HT1080 (cell line): ENCODE data around the gene CAPZB. TPM values are rescaled to one million over a fixed set of nuclear protein-coding genes. Genes with fewer than 3 reads are reported as not detected.

Experiments
- DNase-seq: peaks from one replicate; pipeline ENCODE4 v3.0.0-alpha.2; 2015; ENCODE audit warnings: low read depth
- total RNA-seq: library from RNA; depleted of rRNA; stranded (reverse); fragments of >200 nt; shearing (Covaris generic); gene quantifications from 2 replicates; pipeline ENCODE4 v1.2.3, GENCODE V29; 2014

CAPZB gene
- total RNA-seq, 1 experiment from 2014 or later, result 166 TPM

DNA sequence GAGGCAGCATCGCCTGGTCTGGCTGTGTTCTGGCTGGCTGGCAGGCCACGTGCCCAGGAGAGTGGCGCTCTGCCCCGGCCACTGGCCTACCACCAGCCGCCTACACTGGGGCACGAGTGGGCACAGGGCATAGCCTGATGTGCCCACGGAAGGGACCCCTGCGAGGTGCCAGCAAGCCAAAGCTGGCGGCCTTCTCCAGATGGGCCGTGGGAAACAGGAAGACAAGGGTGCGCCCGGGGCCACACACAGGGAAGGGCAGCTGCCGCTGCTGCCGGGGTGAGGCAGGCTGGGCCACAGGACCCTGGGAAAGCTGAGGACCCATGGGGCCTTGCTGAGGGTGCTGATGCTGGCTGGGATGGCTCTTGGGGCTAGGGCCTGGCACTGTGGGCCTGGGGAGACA is 132.5 kb downstream of the CAPZB start:
- DNase-seq, result no peak

DNA sequence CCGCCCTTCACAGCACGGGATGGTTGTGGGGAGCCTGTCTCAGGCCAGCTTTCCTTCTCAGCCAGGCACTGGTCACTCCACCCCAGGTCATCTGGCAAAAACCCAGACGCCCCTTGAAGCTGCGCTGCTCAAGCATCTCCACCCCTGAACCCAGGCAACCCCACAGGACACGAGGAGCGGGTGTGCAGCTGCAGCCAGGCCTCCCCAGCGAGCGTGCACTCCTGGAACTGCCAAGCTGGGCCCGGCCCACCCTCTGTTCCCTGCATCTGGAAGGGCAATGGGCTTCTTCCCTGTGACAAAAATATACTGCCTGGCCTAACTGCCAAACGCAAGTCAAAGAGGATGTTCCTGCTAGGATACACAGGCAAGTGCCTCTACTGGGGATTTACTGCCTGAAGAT is 133.5 kb downstream of the CAPZB start:
- no peak for DNase-seq

DNA sequence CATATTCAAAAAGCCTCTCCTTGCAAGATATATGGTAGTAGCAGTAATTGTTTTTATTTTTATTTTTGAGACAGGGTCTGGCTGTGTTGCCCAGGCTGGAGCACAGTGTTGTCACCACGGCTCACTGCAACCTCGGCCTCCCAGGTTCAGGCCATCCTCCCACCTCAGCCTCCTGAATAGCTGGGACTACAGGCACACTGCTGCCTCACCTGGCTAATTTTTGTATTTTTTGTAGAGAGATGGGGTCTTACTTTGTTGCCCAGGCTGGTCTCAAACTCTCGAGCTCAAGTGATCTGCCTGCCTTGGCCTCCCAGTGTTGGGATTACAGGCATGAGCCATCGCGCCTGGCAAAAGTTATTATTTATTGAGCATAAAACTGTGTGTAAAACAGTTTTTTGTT is 134.8 kb downstream of the CAPZB start:
- DNase-seq, result no peak

DNA sequence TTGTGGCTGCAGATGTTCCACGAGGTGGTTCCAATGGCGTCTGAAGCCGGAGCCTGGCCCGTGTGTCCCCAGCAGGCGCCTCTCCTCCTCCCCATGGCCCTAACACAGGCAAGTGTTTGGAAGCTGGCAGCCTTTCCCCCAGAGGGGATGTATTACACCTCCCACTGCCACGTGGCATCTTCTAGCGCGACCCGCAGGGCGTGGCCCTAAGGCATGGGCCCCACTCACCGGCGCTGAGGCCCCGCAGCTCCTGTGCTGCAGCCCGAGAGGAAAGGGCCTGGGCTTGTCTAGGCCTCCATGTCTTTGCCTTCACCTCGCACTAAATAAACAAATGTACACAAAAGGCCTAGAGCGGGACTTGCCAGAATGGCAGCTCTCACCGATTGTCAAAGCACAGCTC is 135.3 kb downstream of the CAPZB start:
- no peak for DNase-seq

DNA sequence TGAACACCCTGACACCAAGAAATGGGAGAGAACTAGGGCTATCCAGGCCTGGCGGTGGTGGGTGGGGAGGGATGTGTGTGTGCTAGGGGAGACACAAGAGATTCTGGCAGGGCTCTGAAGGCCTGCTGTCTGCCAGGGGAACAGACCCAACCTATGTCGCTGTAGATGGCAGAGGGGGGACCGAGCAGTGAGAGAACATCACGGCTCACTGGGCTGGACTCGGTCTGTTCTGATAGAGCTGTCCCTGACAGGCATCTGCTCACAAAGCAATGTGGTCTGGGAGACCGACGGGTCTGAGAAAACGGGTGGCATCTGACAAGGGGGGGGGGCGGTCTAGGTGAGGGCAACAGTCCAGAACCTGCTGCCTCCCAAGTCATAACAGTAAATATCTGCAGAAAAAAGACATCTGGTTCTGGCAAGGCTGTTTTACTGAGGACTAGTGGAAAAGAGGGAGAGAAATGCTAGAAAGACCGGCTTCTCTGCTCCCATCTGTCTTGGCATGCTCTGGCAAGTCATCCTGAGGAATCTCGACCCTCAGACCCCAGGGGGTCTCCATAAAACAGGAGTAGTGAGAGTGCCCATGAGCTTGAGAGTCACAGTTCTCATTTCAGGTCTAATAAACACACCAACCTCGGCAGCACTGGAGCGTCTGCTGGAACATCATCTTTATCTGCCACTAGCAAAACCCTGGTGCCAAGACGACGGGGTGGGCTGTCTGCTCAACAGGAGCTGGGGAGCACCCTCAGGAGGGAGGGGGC is 136.7 kb downstream of the CAPZB start:
- DNase-seq, result no peak

DNA sequence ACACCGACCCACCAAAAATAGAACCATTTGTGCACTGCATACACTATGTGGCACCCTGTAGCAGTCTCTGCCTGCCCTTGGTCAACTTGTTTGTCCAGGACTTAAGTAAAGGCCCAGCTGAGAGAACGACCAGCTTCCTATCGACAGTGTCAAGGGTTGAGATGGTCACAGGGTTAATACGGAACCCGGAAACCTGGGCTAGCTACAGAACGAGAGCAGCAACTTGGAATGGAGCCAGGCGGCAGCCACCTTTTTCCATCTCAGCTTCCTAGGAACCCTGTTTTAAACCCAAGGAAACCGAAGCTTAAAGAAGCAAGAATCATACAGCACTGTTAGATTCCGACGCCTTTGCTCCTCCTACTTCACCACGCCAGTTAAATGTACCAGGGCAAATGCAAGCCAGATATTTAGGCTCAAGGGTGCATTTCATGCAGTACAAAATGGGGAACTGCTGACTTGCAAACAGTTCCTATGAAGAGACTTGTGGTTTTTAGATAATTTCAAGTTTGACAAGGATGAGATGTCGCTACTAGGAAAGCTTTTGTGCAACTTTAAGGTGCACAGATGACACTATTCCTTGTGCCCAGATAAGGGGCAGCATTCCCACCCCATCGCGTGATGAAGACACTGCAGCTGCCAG is 137.7 kb downstream of the CAPZB start:
- DNase-seq, result no peak

DNA sequence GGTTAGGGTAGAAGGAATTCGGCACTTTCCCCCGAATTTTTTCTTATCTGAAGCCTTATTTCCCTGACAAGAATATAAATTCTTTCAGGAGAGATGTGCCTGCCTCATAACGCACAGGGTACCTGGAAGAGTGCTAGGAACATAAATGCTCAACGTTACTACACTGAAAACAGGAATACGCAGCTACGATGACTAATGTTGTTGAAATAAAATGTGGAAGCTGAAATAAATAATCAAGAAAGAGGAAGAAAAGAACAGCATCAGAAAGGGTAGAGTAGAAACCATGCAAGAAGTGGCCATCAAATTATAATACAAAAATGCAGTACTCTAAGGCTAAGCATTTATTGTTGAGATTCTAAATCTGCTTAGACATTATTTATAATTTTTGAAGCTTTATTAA is 139.3 kb downstream of the CAPZB start:
- no peak for DNase-seq

DNA sequence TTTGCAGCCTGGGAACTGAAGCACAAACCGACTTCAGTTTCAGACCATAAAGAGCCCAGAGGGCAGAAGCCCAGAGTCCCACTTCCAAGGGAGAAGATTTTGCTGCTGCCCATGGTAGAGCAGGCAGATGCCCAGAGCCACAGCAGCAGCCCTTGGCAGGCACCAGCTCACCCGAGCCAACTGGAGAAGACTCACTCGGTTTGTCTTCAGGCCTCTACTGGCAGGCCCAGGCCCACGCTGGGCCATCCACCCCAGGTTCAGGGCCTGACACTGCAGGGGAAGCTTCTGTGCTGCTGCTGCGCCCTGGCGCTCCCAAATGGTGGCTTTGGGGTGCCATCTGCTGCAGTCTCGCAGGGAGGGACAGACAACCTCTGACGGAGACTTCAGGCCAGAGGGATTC is 139.9 kb downstream of the CAPZB start:
- DNase-seq, result no peak

DNA sequence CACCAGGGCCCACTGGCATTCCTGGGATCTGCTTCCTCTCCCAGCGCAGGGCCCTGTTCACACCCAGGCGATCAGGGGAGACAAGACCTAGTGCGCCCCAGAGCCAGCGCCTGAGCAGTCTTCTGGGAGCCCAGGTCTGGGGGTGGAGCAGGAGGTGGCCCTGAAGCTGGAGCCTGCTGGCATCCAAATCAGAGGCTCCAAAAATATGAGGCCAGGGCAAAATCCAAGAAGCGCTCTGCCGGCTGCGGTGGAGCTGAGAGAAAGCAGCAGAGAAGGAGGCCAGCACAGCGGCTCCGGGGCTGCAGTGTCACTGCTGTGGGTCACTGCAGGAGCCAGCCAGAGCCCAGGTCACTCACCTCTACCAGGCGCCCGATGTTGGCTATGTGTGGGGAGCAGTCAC is 140.5 kb downstream of the CAPZB start:
- DNase-seq, result no peak

DNA sequence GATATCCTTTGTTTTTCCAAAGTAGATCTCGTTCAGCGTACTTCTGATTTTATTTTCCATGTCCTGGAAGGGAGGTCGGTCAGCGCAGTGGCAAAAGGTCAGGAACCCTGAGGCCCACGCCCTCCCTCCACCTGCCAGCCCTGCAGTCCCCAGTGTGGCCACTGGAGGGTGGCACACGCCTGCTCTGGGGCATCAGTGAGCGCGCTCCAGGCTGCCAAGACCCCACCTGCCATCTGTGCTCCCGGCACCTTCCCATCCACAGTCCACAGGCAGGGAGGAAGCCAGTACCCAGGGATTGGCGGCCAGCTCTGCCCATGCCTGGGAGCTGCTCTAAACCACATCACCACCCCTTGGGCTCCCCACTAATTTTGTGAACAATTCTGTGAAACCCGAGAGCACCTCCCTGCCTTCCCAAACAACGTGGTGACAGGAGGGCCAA is 140.9 kb downstream of the CAPZB start:
- peak; percentile 24 for DNase-seq

DNA sequence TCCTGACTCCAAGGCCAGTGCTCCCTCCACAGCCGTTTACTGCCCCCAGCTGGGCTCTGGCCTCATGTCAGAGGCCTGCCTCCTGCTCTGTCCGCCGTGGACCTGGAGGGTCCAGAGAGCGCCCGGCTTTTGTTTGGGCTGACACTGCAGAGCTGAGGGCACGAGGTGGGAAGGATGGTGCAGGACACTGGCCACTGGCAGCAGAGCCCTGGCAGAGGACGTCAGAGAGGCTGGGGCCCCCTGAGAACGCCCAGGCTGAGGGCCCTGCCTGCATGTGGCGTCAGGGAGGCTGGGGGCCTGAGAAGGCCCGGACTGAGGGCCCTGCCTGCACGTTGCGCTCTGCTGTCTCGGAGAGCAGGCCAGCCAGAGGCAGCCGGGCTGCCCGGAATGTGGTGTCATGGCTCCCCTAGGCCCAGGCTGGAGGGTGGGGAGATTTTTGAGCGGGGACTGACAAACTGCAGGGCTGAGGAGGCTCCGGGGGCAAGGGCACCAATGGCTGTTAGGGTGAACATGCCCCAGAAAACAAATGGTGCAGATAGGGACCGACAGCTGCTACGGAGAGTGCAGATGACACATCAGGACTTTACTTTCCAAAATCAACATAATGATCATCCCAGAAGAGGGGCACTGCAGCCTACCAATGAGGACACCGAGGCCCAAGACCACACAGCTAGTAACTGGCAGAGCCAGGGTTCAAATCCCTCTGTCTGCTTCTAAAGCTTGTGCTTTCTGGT is 141.6 kb downstream of the CAPZB start:
- DNase-seq, result no peak

DNA sequence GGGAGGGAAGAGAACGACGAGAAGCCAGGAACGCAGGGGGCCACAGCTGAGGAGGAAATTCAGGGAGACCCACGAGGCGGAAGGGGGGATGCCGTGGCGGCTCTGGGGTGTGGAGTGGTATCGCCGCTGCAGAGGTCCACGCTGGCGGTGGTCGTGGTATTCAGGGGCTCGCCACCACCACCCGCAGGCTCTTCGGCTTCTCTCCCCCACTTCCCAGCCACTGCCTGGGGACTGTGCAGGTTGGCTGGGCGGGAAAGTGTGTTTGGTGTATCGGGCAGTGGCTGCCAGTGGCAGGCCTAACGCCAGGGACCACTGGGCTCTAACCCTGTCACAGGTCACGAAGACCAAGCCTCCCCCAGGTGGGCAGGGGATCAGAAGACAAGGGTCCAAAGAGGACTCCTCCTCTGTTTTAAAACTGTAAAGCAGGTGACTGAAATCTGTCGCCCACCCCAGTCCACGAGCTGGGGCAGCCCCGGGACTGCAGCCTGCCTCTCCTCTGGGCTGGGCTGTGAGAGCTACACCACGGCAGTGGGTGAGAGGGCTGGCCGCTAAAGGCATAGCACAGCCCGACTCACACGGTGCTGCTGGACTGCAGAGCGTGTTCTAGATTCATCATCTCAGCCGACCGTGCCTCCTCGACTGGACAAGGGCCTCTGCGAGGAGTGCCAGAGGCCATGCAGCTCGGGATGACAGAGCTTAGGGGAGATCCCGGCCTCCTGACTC is 142.3 kb downstream of the CAPZB start:
- DNase-seq, result no peak

DNA sequence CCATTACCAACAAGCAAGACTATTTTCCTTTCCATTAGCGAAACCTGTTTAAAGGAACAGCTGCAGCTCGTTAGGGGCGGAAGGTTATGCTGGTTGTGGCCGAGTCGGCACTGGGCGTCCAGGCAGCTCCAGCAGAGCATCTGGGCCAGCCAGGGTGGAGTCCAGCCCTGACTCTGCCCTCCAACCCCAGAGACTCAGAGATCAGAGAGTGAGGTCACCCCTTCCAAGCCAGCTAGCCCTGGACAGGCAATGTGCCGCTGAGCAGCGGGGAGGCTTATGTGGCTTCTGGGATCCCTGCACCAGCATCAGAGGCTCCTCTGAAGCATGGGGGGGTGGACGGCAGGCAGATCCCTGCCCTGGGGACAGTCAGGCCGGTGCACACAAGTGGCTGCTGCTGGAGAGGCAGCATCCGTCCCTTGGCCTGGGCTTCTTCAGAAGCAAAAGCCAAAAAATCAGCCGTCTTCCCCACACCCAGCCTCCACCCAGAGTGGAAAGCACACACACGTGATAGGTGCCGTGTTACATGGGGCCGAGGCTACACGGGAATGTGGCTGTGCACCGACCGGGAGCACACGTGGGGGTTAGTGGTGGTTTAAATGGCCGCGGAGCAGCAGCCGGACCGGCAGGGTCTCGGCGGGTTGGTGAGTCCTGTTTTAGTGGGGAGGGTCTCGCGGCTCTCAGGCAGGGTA is 143.1 kb downstream of the CAPZB start:
- DNase-seq, result no peak

DNA sequence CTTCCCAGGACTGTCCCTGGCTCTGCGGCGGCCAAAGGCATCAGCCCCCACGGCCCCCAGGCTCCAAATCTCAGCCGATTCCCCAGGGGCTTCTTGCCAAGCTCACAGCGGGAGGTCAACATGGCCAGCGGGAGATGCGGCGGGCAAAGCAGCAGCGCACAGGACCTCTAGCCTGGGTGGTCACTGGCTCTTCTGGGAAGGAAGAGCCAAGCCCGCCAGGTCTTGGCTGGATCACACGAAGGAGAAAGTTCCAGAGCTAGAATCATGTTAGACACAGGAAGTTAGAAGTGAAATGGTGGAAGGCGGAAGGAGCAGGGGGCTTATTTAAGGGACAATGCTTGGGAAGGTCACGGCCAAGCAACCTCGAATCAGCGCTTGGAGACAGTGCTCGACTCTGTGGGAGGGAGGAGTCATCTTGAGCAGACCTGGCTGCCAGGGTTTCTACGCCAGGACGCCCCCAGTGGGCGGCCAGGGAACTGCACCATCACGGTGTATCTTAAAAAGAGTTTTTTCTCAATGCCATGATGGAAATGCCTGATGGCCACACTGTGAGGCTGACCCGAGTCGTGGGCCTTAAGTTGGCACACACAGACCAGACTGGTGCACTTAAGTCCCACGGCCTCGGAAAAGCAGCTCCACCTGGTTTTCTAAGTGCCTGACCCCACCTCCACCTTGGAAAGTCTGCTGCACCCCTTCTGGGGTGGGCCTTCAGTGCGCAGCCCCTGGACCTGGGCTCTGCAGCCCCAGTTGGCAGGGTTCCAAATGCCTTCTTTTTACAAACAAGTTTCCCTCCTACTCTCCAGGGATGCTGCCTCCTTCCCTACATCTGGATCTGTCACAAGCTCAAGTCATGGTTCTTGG is 143.9 kb downstream of the CAPZB start:
- peak; percentile 62 for DNase-seq

DNA sequence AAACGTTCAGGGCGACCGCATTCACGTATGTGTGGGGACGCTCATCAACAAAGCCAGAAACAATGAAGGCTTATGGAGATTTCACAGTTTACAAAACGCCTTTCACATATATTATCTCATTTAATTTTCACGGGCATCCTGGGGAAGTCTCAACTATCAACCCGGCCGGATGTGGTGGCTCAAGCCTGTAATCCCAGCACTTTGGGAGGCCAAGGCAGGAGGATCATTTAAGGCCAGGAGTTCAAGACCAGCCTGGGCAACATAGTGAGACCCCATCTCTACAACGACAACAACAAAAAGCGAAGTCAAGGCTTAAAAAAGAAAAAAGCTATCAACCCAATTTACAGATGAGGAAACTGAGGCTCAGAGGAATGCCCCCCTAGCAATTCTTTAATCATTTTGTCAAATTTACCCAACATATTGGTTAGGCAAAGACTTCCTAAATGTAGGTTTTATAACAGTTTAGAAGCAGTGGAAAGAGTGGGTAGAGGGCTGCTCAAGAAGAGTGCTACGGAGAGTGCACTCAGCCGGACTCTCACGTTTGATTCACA is 144.9 kb downstream of the CAPZB start:
- no peak for DNase-seq

DNA sequence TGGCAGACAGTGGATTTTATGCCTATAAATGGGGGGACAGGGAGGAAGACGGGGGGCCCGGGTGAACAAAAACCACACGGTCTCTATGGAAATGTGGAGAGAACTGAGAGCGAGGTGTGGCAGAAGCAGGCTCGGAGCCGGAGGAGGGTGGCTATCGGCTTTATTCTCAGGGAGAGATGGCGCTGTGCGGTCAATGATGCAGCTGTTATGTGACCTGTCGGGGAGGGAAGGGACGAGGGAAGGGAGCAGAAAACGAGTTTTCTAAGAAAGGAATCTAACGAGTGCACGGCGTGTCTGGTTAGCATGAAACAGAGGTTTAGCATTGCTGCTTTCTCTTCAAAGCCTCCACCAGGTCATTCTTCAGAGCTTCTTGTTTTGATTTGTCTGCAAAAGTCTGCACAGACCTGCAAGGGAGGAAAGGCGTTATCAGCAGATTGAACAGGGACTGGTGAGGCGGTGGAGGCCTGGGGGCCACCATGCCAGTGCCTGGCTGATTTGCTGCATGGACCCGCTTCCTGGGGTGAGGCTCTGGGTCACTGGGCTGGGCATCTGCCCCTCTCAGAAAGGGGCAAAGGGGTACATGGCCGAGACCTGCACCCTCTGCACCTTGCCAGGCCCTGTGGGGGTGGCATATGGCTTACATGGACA is 146.0 kb downstream of the CAPZB start:
- no peak for DNase-seq

DNA sequence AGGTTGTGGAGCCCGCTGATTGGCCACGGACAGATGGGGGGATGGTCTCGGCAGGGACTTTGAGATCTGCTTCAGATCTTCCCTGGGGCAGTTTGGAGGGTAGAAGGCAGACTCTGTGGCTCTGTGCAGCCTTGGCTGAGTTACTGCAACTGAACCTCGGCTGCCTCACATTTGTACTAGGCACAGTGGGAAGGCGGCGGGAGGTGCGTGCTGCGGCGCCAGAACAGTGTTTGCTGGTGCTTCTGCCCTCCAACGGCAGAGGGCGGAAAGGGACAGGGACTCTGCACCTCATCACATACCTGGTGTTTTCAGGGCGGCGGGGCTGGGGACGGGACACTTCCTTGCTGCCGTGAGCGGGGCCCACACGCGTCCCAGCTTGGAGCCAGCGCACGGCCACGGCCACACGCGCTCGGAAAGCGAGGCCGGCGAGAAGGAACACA is 147.0 kb downstream of the CAPZB start:
- DNase-seq, result no peak

DNA sequence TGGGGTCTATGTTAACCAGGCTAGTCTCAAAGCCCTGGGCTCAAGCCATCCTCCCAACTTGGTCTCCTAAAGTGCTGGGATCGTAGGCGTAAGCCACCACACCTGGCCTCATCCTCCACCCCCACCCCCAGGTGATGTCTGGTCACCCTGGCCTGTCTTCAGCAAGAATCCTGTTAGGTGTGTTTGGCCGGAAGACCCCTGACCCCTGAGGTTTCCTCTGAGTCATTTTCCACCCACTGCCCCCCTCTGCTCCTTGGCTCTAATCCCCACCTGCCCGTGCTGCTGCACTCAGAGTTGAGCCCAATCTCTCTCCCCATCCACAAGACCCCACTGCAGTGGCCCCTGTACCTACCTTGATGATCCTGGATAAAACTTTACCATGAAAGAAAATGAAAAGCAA is 148.1 kb downstream of the CAPZB start:
- DNase-seq, result peak; percentile 27

DNA sequence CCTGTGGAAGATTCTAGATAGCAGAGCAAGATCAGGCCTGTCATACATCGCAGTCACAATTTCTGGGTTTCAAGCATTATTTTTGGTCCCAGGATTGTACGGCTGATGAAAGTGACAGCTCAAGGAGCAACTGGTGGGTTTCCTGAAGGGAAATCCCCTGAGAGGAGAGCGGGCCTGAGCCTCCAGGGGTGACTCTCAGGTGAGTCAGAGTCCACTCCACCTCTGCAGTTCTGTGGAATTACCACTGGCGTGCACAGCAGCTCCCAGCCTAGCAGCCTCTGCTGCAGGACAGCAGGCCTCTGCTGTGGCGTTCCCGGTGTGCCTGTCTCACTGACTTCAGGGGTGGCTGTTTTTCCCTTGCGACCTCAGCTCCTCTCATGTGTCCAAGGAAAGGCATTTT is 148.8 kb downstream of the CAPZB start:
- DNase-seq, result peak; percentile 58
